K562 (cell line): ENCODE data around the gene FAM110D. TPM values are rescaled to one million over a fixed set of nuclear protein-coding genes. Genes with fewer than 3 reads are reported as not detected.

Experiments
- CEBPG ChIP-seq, 3 experiments: fragments of 200-800 bp in 1 of 3; sonication (Bioruptor generic) in 1 of 3; sonication (generic) in 1 of 3; formaldehyde crosslinking in 1 of 3; IDR thresholded peaks in 2 of 3; conservative IDR thresholded peaks in 1 of 3; 2 replicates each; pipeline versions ENCODE4 v1.6.1 to v1.8.0; 2016 to 2022; ENCODE audit warnings: missing compliant biosample characterization in 2 of 3, missing genetic modification characterization in 2 of 3, mild to moderate bottlenecking in 1 of 3, missing genetic modification reagents in 1 of 3
- FOXA3 ChIP-seq, 2 experiments: fragments of 450-650 bp in 1 of 2; sonication (generic) in 1 of 2; formaldehyde crosslinking; IDR thresholded peaks in 1 of 2; conservative IDR thresholded peaks in 1 of 2; 2 replicates each; pipeline versions ENCODE4 v1.4.0 to v1.8.0; 2020 to 2022; ENCODE audit warnings: mild to moderate bottlenecking in 2 of 2, missing genetic modification reagents in 1 of 2
- FOXP1 ChIP-seq: sonication (generic); formaldehyde crosslinking; IDR thresholded peaks from 2 replicates; pipeline ENCODE4 v1.8.0; 2022; ENCODE audit warnings: mild to moderate bottlenecking, missing genetic modification reagents
- JUN ChIP-seq, 2 experiments: sonication (generic) in 1 of 2; formaldehyde crosslinking in 1 of 2; IDR thresholded peaks; 2 replicates each; pipeline versions ENCODE4 v1.6.1 to v1.8.0; 2012 to 2022; ENCODE audit warnings: borderline replicate concordance in 2 of 2, mild to moderate bottlenecking in 2 of 2, improper control_type of control experiment in 1 of 2, low read depth in 1 of 2, low read length in 1 of 2, missing genetic modification reagents in 1 of 2
- KLF10 ChIP-seq: fragments of 250-450 bp; sonication (Bioruptor Pico); IDR thresholded peaks from 2 replicates; pipeline ENCODE4 v1.6.1; 2021; ENCODE audit warnings: matching md5 sums
- MAX ChIP-seq: sonication (generic); formaldehyde crosslinking; IDR thresholded peaks from 2 replicates; pipeline ENCODE4 v1.9.0; 2022; ENCODE audit warnings: mild to moderate bottlenecking, missing genetic modification reagents
- NR4A1 ChIP-seq, 2 experiments: fragments of 250-450 bp in 1 of 2; fragments of 450-650 bp in 1 of 2; sonication (Bioruptor Pico) in 1 of 2; IDR thresholded peaks; 2 replicates each; pipeline versions ENCODE4 v1.4.0 to v1.6.1; 2016 to 2020; ENCODE audit warnings: mild to moderate bottlenecking in 2 of 2, missing compliant biosample characterization in 1 of 2, missing genetic modification characterization in 1 of 2, moderate library complexity in 1 of 2
- PREB ChIP-seq: sonication (generic); formaldehyde crosslinking; IDR thresholded peaks from 2 replicates; pipeline ENCODE4 v1.8.1; 2023; ENCODE audit warnings: mild to moderate bottlenecking, missing genetic modification reagents
- PURB ChIP-seq: sonication (generic); formaldehyde crosslinking; IDR thresholded peaks from 2 replicates; pipeline ENCODE4 v1.9.0; 2021; ENCODE audit warnings: low read depth, mild to moderate bottlenecking, missing genetic modification reagents
- RAD21 ChIP-seq, 2 experiments: fragments of 250-450 bp in 1 of 2; fragments of 450-650 bp in 1 of 2; sonication (Bioruptor Pico) in 1 of 2; formaldehyde crosslinking in 1 of 2; IDR thresholded peaks in 1 of 2; conservative IDR thresholded peaks in 1 of 2; 2 replicates each; pipeline versions ENCODE4 v1.4.0 to v1.8.0; 2020 to 2022; ENCODE audit warnings: mild to moderate bottlenecking in 2 of 2, moderate library complexity in 1 of 2
- SAFB2 ChIP-seq: fragments of 200-400 bp; formaldehyde crosslinking; IDR thresholded peaks from 2 replicates; pipeline ENCODE4 v1.6.1; 2018; ENCODE audit warnings: borderline replicate concordance, low read length, low read depth, moderate library complexity; ENCODE audit not compliant: severe bottlenecking
- SMAD4 ChIP-seq: fragments of 250-450 bp; sonication (Bioruptor Pico); conservative IDR thresholded peaks from 2 replicates; pipeline ENCODE4 v1.8.0; 2021; ENCODE audit warnings: inconsistent platforms, mild to moderate bottlenecking, moderate library complexity
- SP1 ChIP-seq: sonication (generic); formaldehyde crosslinking; IDR thresholded peaks from 2 replicates; pipeline ENCODE4 v1.8.1; 2022; ENCODE audit warnings: mild to moderate bottlenecking, missing genetic modification reagents
- SREBF1 ChIP-seq: fragments of 150-350 bp; IDR thresholded peaks from 2 replicates; pipeline ENCODE4 v1.6.1; 2014; ENCODE audit warnings: antibody characterized with exemption, low read depth, low read length, borderline replicate concordance
- ZBTB33 ChIP-seq: sonication (generic); formaldehyde crosslinking; IDR thresholded peaks from 2 replicates; pipeline ENCODE4 v1.8.1; 2023; ENCODE audit warnings: mild to moderate bottlenecking, missing genetic modification reagents
- ZBTB49 ChIP-seq: sonication (generic); formaldehyde crosslinking; IDR thresholded peaks from 2 replicates; pipeline ENCODE4 v1.8.0; 2022; ENCODE audit warnings: missing genetic modification reagents, mild to moderate bottlenecking, borderline replicate concordance
- polyA plus RNA-seq, 8 experiments: library from polyadenylated mRNA; depleted of rRNA in 4 of 8; stranded (reverse) in 5 of 8; unstranded in 3 of 8; fragments of >200 nt; fragmentation: Nextera tagmentation in 2 of 8; fragmentation: Illumina TruSeq in 1 of 8; extraction: Ambion mirVana in 2 of 8; extraction: Trizol in 1 of 8; gene quantifications; 2 replicates each; pipeline versions ENCODE4 v1.2.1 to v1.2.3, GENCODE V29; 2011 to 2014; ENCODE audit warnings: inconsistent platforms in 1 of 8, missing spikeins in 1 of 8
- total RNA-seq, 7 experiments: library from RNA; depleted of rRNA in 6 of 7; stranded (reverse); fragments of >200 nt in 6 of 7; fragmentation: Illumina TruSeq in 2 of 7; extraction: Trizol in 2 of 7; gene quantifications; 2 replicates each; pipeline versions ENCODE4 v1.2.1 to v1.2.3, GENCODE V29; 2011 to 2021; ENCODE audit warnings: low replicate concordance in 1 of 7
- TF ChIP-seq, protein P1 (sequence below): sonication (generic); formaldehyde crosslinking; IDR thresholded peaks from 2 replicates; pipeline ENCODE4 v1.9.0; 2022; ENCODE audit warnings: mild to moderate bottlenecking, missing genetic modification reagents

The FAM110D gene
- total and polyA plus RNA-seq, 9 of the 15 experiments (the other 6 are each of a cell fraction or from before 2014, with no cell fraction given) = 0.04 to 1.1 (median 0.33) TPM

- TF ChIP-seq SAFB2 (no peak), JUN (IDR thresholded peaks at IDR 0.05; ENCODE audit: borderline replicate concordance, low read depth, low read length) (no peak), JUN (CRISPR knock-in tag; IDR thresholded peaks at IDR 0.05; ENCODE audit: borderline replicate concordance) (0 out of 2 replicates have a peak, but pooled peaks have one; percentile 55), SMAD4 (CRISPR knock-in tag) (no peak), ZBTB49 (no peak), ZBTB33 (0 out of 2 replicates have a peak, but pooled peaks have one; percentile 37), NR4A1 (CRISPR knock-in tag; IDR thresholded peaks at IDR 0.05) (no peak), NR4A1 (tag; IDR thresholded peaks at IDR 0.05) (no peak), RAD21 (CRISPR knock-in tag; conservative IDR thresholded peaks at IDR 0.05 in 1 of 2, IDR thresholded peaks at IDR 0.05 in 1 of 2) (no peak), KLF10 (CRISPR knock-in tag) (no peak), SREBF1 (no peak), PURB (CRISPR knock-in tag) (no peak), CEBPG (CRISPR knock-in tag; IDR thresholded peaks at IDR 0.05) (0 out of 2 replicates have a peak, but pooled peaks have one; percentile 22), CEBPG (tag; conservative IDR thresholded peaks at IDR 0.05 in 1 of 2, IDR thresholded peaks at IDR 0.05 in 1 of 2) (no peak), FOXP1 (CRISPR knock-in tag) (no peak), FOXA3 (CRISPR knock-in tag; conservative IDR thresholded peaks at IDR 0.05 in 1 of 2, IDR thresholded peaks at IDR 0.05 in 1 of 2) (0 out of 4 replicates have a peak, but pooled peaks of 1 of the 2 experiments have one; percentile 58), MAX (CRISPR knock-in tag) (peak; percentile 24), PREB (CRISPR knock-in tag) (peak; percentile 83; the same call in 1 of the 2 replicates), SP1 (CRISPR knock-in tag) (no peak)
- TF ChIP-seq, protein P1, sequence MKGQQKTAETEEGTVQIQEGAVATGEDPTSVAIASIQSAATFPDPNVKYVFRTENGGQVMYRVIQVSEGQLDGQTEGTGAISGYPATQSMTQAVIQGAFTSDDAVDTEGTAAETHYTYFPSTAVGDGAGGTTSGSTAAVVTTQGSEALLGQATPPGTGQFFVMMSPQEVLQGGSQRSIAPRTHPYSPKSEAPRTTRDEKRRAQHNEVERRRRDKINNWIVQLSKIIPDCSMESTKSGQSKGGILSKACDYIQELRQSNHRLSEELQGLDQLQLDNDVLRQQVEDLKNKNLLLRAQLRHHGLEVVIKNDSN = peak; percentile 35; the same call in 1 of the 2 replicates
Observed at GRCh38 chr1:26132834-26133167, 26.1 kb upstream of the FAM110D start (continued).
